ENCODE results near the gene KCNQ4.

The KCNQ4 gene

GRCh38 chr1:40780678-40781607 lies 2.6 kb upstream of the KCNQ4 start:
- no peak for DNase-seq

GRCh38 chr1:40781608-40781971 lies 2.0 kb upstream of the KCNQ4 start:
- DNase-seq, result no peak

GRCh38 chr1:40782371-40782956 lies 1.1 kb upstream of the KCNQ4 start:
- no peak for DNase-seq

GRCh38 chr1:40784141-40784770 lies 669 bp downstream of the KCNQ4 start:
- DNase-seq, result no peak

- no peak for DNase-seq
These were observed 1.2 kb downstream of the KCNQ4 start for GRCh38 chr1:40784771-40785151.

GRCh38 chr1:40785446-40785845 lies 1.9 kb downstream of the KCNQ4 start:
- no peak for DNase-seq

GRCh38 chr1:40786171-40786994 lies 2.8 kb downstream of the KCNQ4 start:
- DNase-seq, result no peak

- no peak for DNase-seq
These were observed 3.6 kb downstream of the KCNQ4 start for GRCh38 chr1:40786995-40787705.

- DNase-seq, result no peak
These were observed 4.4 kb downstream of the KCNQ4 start for GRCh38 chr1:40787737-40788560.

GRCh38 chr1:40788561-40789341 lies 5.2 kb downstream of the KCNQ4 start:
- no peak for DNase-seq

- DNase-seq, result no peak
These were observed 5.7 kb downstream of the KCNQ4 start for GRCh38 chr1:40789342-40789598.

- DNase-seq, result no peak
These were observed 6.3 kb downstream of the KCNQ4 start for GRCh38 chr1:40789661-40790430.

GRCh38 chr1:40792036-40792435 lies 8.4 kb downstream of the KCNQ4 start:
- DNase-seq, result no peak

- no peak for DNase-seq
These were observed 10.0 kb downstream of the KCNQ4 start for GRCh38 chr1:40793617-40794016.

GRCh38 chr1:40794048-40794447 lies 10.5 kb downstream of the KCNQ4 start:
- DNase-seq, result no peak

- DNase-seq, result peak; percentile 31
These were observed 11.6 kb downstream of the KCNQ4 start for GRCh38 chr1:40794974-40795715.

GRCh38 chr1:40795811-40796586 lies 12.4 kb downstream of the KCNQ4 start:
- peak; percentile 23 for DNase-seq

- DNase-seq, result peak; percentile 31
These were observed 13.5 kb downstream of the KCNQ4 start for GRCh38 chr1:40796939-40797667.
